ENCODE data around the gene KCTD7.
"Not testable (repeated sequence)": the region's sequence is repeated elsewhere in the genome, so short reads cannot be mapped to it uniquely, and the experiment has no call there.

The KCTD7 gene

DNA sequence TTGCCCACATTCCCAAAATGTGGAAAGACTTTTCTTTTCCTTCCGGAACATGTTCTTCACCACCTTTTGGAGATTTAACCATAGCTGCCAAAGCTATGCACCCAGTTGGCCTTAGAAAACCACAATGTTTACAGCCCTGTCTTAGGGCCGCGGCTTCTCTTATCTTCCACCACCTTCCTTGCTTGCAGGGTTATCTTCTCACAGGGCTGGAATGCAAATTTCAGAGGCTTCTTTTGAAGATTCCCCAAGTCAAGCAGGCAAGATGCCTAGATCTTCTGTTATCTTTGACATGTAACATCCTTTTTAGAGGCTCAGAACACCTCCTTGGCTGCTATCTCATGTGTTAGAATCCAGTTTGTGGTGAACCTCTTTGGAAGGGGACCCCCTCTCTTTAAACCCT lies 11.1 kb downstream of the KCTD7 start:
- WGBS (ENCODE audit: insufficient coverage) = 100% methylated on average over 2 of the region's 3 CpGs
- H3K4me1 ChIP-seq (ENCODE audit: control extremely low read depth in 1 of 4, control insufficient read depth in 4 of 4, insufficient read depth in 4 of 4, low read length in 3 of 4) = peaks cover 0 to 3% (median 0%) of the 10 kb centered on the region in 4 experiments
- H3K4me3 ChIP-seq (ENCODE audit: control insufficient read depth in 1 of 7, extremely low read depth in 1 of 7, insufficient read depth in 4 of 7, low read depth in 2 of 7, low read length in 6 of 7) = no peak overlapping the region
- ChIA-PET POLR2A (no interaction called here), CTCF (no interaction called here)
- peaks cover 0 to 51% (median 2%) of the 10 kb centered on the region in 5 experiments for H3K27me3 ChIP-seq (replicated peaks in 2 of 5; ENCODE audit: control insufficient read depth in 4 of 5, insufficient read depth in 5 of 5, low read length in 4 of 5)
- no peak overlapping the region for H3K27ac ChIP-seq (ENCODE audit: insufficient read depth in 1 of 2, low read depth in 1 of 2, low read length in 2 of 2, poor library complexity in 1 of 2, severe bottlenecking in 2 of 2)
- H3K9me3 ChIP-seq (ENCODE audit: control extremely low read depth in 1 of 5, control insufficient read depth in 4 of 5, insufficient read depth in 2 of 5, low read depth in 1 of 5, low read length in 4 of 5) = no peaks in the 10 kb centered on the region
- H3K36me3 ChIP-seq (ENCODE audit: control insufficient read depth in 4 of 4, insufficient read depth in 4 of 4, low read length in 3 of 4) = peaks cover 2 to 11% (median 6%) of the 10 kb centered on the region in 4 experiments
- peak; percentile 29 to 76 (median 55) for DNase-seq

DNA sequence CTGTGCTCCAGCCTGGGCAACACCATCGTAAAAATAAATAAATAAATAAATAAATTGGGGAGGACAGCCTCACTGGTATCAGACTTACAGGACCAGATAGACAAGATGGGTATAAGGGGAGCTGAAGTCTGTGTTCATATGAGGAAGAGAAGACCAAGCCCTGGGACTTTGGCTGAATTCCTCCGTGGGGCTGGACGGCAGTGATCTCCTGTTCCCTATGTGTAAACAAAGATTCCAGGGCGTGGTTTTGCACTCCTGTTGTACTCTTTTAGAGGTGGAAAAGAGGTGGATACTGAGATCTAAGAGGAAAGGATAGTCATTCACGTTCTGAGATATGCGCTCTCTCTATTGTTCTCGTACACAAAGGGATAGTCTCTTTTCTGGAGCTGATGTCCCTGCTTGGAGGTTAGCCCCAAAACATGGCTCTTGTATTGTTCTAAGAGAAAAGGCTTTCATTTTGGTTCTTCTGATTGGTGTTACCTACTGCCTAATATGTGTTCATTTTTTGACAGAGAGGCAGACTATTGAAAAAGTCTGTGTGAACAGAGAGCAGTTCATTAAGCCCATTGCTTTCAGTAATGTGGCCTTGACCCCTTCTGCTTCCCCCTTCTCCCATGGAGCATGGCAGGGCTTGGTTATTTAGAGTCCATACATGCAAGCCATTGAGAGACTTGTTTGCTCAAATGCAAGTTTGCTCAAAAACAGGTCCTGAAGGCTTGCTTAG lies 12.3 kb downstream of the KCTD7 start:
- H3K36me3 ChIP-seq (ENCODE audit: control insufficient read depth in 4 of 4, insufficient read depth in 4 of 4, low read length in 3 of 4) = peaks cover 2 to 11% (median 6%) of the 10 kb centered on the region in 4 experiments
- DNase-seq = no peak
- POLR2A ChIA-PET = no interaction called here
- WGBS (ENCODE audit: insufficient coverage) = 94% methylated on average over 4 of the region's 7 CpGs
- no peaks in the 10 kb centered on the region for H3K9me3 ChIP-seq (ENCODE audit: control extremely low read depth in 1 of 5, control insufficient read depth in 4 of 5, insufficient read depth in 2 of 5, low read depth in 1 of 5, low read length in 4 of 5)
- H3K27ac ChIP-seq (ENCODE audit: insufficient read depth in 1 of 2, low read depth in 1 of 2, low read length in 2 of 2, poor library complexity in 1 of 2, severe bottlenecking in 2 of 2) = no peak overlapping the region
- H3K27me3 ChIP-seq (replicated peaks in 2 of 5; ENCODE audit: control insufficient read depth in 4 of 5, insufficient read depth in 5 of 5, low read length in 4 of 5) = peaks cover 0 to 50% (median 2%) of the 10 kb centered on the region in 5 experiments
- CTCF ChIA-PET = interaction anchor here (1.6 kb wide), 1 partner anchor 10 kb away, joined by 4 read pairs; no protein-coding TSS in a partner anchor
- no peak overlapping the region for H3K4me3 ChIP-seq (ENCODE audit: control insufficient read depth in 1 of 7, extremely low read depth in 1 of 7, insufficient read depth in 4 of 7, low read depth in 2 of 7, low read length in 6 of 7)
- peaks cover 0 to 3% (median 0%) of the 10 kb centered on the region in 4 experiments for H3K4me1 ChIP-seq (ENCODE audit: control extremely low read depth in 1 of 4, control insufficient read depth in 4 of 4, insufficient read depth in 4 of 4, low read length in 3 of 4)

DNA sequence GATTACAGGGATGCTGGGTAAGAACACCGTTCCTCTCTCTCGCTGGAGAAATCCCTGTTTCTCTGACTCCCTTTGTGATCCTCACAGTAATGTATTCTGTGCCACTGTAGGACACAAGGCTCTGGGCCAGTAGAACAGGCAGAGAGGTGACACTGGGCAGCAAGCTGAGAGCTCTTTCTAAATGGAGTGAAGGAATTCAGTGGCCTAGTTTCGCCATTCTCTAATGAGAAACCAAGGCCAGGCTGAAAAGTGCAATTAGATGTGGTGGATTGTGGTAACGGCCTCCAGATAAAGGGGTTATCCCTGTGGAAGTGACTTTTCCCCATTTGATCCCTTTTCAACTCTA lies 12.8 kb downstream of the KCTD7 start:
- no peak overlapping the region for H3K27ac ChIP-seq (ENCODE audit: insufficient read depth in 1 of 2, low read depth in 1 of 2, low read length in 2 of 2, poor library complexity in 1 of 2, severe bottlenecking in 2 of 2)
- POLR2A ChIA-PET = no interaction called here

DNA sequence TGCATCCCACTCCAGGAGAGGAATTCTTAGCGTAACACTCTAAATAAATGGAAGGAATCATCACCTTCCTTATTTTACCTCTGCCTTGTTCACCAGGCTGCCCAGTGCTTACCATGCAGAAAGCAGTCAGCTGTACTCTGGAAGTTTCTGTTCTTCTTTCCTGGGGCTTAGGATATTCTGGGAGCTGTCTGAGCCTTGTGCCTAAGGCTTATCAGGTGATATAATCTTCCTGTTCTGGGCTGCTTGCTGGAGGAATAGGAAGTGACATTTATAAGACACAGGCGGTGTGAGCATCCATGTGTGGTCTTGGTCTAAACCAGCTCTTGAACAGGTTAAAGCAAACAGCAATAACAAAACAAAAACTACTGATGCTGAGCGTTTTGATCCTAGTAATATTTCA lies 13.5 kb downstream of the KCTD7 start:
- ChIA-PET CTCF (interaction anchor here (1.0 to 1.6 kb wide), 3 partner anchors 9 to 85 kb away, joined by 4 to 5 read pairs (median 5); no protein-coding TSS in a partner anchor), POLR2A (no interaction called here)
- Histone ChIP-seq H3K4me3 (ENCODE audit: control insufficient read depth in 1 of 7, extremely low read depth in 1 of 7, insufficient read depth in 4 of 7, low read depth in 2 of 7, low read length in 6 of 7) (no peak overlapping the region), H3K9me3 (ENCODE audit: control extremely low read depth in 1 of 5, control insufficient read depth in 4 of 5, insufficient read depth in 2 of 5, low read depth in 1 of 5, low read length in 4 of 5) (no peaks in the 10 kb centered on the region), H3K27me3 (replicated peaks in 2 of 5; ENCODE audit: control insufficient read depth in 4 of 5, insufficient read depth in 5 of 5, low read length in 4 of 5) (peaks cover 0 to 55% (median 2%) of the 10 kb centered on the region in 5 experiments), H3K4me1 (ENCODE audit: control extremely low read depth in 1 of 4, control insufficient read depth in 4 of 4, insufficient read depth in 4 of 4, low read length in 3 of 4) (peaks cover 0 to 3% (median 0%) of the 10 kb centered on the region in 4 experiments), H3K27ac (ENCODE audit: insufficient read depth in 1 of 2, low read depth in 1 of 2, low read length in 2 of 2, poor library complexity in 1 of 2, severe bottlenecking in 2 of 2) (no peak overlapping the region), H3K36me3 (ENCODE audit: control insufficient read depth in 4 of 4, insufficient read depth in 4 of 4, low read length in 3 of 4) (peaks cover 2 to 11% (median 6%) of the 10 kb centered on the region in 4 experiments)
- WGBS (ENCODE audit: insufficient coverage) = 100% methylated on average over 1 of the region's 3 CpGs
- DNase-seq = no peak

More for the DNA sequence above, 12.8 kb downstream of the KCTD7 start:
- CTCF ChIA-PET = interaction anchor here (1.0 to 1.6 kb wide), 2 partner anchors 9 to 84 kb away, joined by 4 to 5 read pairs; no protein-coding TSS in a partner anchor
- no peak for DNase-seq
- WGBS (ENCODE audit: insufficient coverage) = 100% methylated on average over 3 of the region's 4 CpGs
- peaks cover 0 to 50% (median 2%) of the 10 kb centered on the region in 5 experiments for H3K27me3 ChIP-seq (replicated peaks in 2 of 5; ENCODE audit: control insufficient read depth in 4 of 5, insufficient read depth in 5 of 5, low read length in 4 of 5)
- no peak overlapping the region for H3K4me3 ChIP-seq (ENCODE audit: control insufficient read depth in 1 of 7, extremely low read depth in 1 of 7, insufficient read depth in 4 of 7, low read depth in 2 of 7, low read length in 6 of 7)
- H3K9me3 ChIP-seq (ENCODE audit: control extremely low read depth in 1 of 5, control insufficient read depth in 4 of 5, insufficient read depth in 2 of 5, low read depth in 1 of 5, low read length in 4 of 5) = no peaks in the 10 kb centered on the region
- peaks cover 0 to 3% (median 0%) of the 10 kb centered on the region in 4 experiments for H3K4me1 ChIP-seq (ENCODE audit: control extremely low read depth in 1 of 4, control insufficient read depth in 4 of 4, insufficient read depth in 4 of 4, low read length in 3 of 4)
- H3K36me3 ChIP-seq (ENCODE audit: control insufficient read depth in 4 of 4, insufficient read depth in 4 of 4, low read length in 3 of 4) = peaks cover 2 to 11% (median 6%) of the 10 kb centered on the region in 4 experiments

DNA sequence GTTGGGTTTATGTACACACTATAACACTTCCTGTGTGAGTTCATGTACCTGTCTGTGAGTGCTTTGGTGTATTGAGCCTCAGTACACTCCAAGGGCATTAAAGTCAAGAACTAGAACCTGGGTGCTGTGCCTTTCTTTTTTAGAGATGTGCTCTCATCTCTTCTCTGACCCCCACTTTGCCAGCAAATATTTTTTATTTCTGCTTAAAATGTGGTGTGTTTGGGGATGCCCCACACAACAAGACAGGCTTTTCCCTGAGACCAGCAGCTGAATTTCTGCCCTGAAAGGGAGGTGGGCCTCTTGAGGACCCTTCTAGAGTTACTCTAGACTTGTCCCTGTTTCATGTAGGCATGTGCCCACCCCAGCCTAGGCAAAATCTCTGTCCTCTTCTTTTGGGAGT lies 14.3 kb downstream of the KCTD7 start:
- H3K27me3 ChIP-seq (replicated peaks in 2 of 5; ENCODE audit: control insufficient read depth in 4 of 5, insufficient read depth in 5 of 5, low read length in 4 of 5) = peaks cover 0 to 61% (median 2%) of the 10 kb centered on the region in 5 experiments
- H3K27ac ChIP-seq (ENCODE audit: insufficient read depth in 1 of 2, low read depth in 1 of 2, low read length in 2 of 2, poor library complexity in 1 of 2, severe bottlenecking in 2 of 2) = no peak overlapping the region
- ChIA-PET CTCF (interaction anchor here (0.5 to 1.9 kb wide), 3 partner anchors 10 to 285 kb away, joined by 3 to 14 read pairs (median 5); no protein-coding TSS in a partner anchor), POLR2A (no interaction called here)
- H3K4me3 ChIP-seq (ENCODE audit: control insufficient read depth in 1 of 7, extremely low read depth in 1 of 7, insufficient read depth in 4 of 7, low read depth in 2 of 7, low read length in 6 of 7) = no peak overlapping the region
- H3K9me3 ChIP-seq (ENCODE audit: control extremely low read depth in 1 of 5, control insufficient read depth in 4 of 5, insufficient read depth in 2 of 5, low read depth in 1 of 5, low read length in 4 of 5) = no peaks in the 10 kb centered on the region
- DNase-seq = no peak
- peaks cover 2 to 11% (median 6%) of the 10 kb centered on the region in 4 experiments for H3K36me3 ChIP-seq (ENCODE audit: control insufficient read depth in 4 of 4, insufficient read depth in 4 of 4, low read length in 3 of 4)
- H3K4me1 ChIP-seq (ENCODE audit: control extremely low read depth in 1 of 4, control insufficient read depth in 4 of 4, insufficient read depth in 4 of 4, low read length in 3 of 4) = peaks cover 0 to 3% (median 0%) of the 10 kb centered on the region in 4 experiments

DNA sequence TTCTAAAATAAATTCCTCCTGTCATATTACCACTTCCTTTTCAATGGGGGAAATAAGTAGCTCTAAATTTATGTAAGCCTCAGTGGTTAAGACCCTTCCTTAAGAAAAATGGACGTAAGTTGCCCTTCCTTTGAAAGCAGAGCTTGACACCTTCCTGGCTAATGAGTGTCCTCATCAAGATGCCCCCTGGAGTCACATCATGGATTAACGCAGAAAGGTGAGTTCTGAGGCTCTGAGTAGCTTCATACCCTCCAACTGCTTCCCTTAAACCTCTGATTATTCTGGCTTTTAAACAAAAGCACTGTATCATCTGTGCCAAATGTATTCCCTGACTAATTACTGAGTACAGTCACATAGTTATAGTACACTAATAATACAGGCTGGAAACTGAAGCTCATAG lies 14.7 kb downstream of the KCTD7 start:
- 90% methylated on average over 2 of the region's 2 CpGs for WGBS (ENCODE audit: insufficient coverage)
- Histone ChIP-seq H3K4me1 (ENCODE audit: control extremely low read depth in 1 of 4, control insufficient read depth in 4 of 4, insufficient read depth in 4 of 4, low read length in 3 of 4) (peaks cover 0 to 3% (median 0%) of the 10 kb centered on the region in 4 experiments), H3K4me3 (ENCODE audit: control insufficient read depth in 1 of 7, extremely low read depth in 1 of 7, insufficient read depth in 4 of 7, low read depth in 2 of 7, low read length in 6 of 7) (no peak overlapping the region), H3K27me3 (replicated peaks in 2 of 5; ENCODE audit: control insufficient read depth in 4 of 5, insufficient read depth in 5 of 5, low read length in 4 of 5) (peaks cover 0 to 61% (median 0%) of the 10 kb centered on the region in 5 experiments), H3K27ac (ENCODE audit: insufficient read depth in 1 of 2, low read depth in 1 of 2, low read length in 2 of 2, poor library complexity in 1 of 2, severe bottlenecking in 2 of 2) (no peak overlapping the region), H3K9me3 (ENCODE audit: control extremely low read depth in 1 of 5, control insufficient read depth in 4 of 5, insufficient read depth in 2 of 5, low read depth in 1 of 5, low read length in 4 of 5) (no peaks in the 10 kb centered on the region), H3K36me3 (ENCODE audit: control insufficient read depth in 4 of 4, insufficient read depth in 4 of 4, low read length in 3 of 4) (peaks cover 2 to 11% (median 5%) of the 10 kb centered on the region in 4 experiments)
- CTCF ChIA-PET = interaction anchor here (0.5 to 1.9 kb wide), 3 partner anchors 11 to 286 kb away, joined by 3 to 14 read pairs (median 5); no protein-coding TSS in a partner anchor
- POLR2A ChIA-PET = no interaction called here
- DNase-seq = no peak

DNA sequence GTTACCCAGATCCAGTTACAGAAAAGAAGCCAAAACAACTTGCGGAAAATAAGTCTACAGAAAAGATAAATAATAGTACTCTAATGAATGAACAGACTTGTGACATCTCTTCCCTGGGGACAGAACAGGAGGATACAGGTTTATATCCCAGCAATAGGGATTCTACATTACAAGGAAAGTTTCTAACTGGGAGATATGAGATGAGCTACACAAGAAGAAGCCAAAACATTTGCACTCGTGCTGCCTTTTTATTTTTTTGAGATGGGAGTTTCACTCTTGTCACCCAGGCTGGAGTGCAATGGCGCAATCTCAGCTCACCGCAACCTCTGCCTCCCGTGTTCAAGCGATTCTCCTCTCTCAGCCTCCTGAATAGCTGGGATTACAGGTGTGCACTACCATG lies 22.3 kb downstream of the KCTD7 start:
- CTCF ChIA-PET = interaction anchor here (1.4 kb wide), 1 partner anchor 9 kb away, joined by 4 read pairs; no protein-coding TSS in a partner anchor
- Histone ChIP-seq H3K4me1 (ENCODE audit: control extremely low read depth in 1 of 4, control insufficient read depth in 4 of 4, insufficient read depth in 4 of 4, low read length in 3 of 4) (peaks cover 0 to 16% (median 7%) of the 10 kb centered on the region in 4 experiments), H3K27me3 (replicated peaks in 2 of 5; ENCODE audit: control insufficient read depth in 4 of 5, insufficient read depth in 5 of 5, low read length in 4 of 5) (peaks cover 0 to 20% (median 0%) of the 10 kb centered on the region in 5 experiments)
- POLR2A ChIA-PET; H3K4me3 ChIP-seq (ENCODE audit: control insufficient read depth in 1 of 7, extremely low read depth in 1 of 7, insufficient read depth in 4 of 7, low read depth in 2 of 7, low read length in 6 of 7); DNase-seq; H3K36me3 ChIP-seq (ENCODE audit: control insufficient read depth in 4 of 4, insufficient read depth in 4 of 4, low read length in 3 of 4); H3K27ac ChIP-seq (ENCODE audit: insufficient read depth in 1 of 2, low read depth in 1 of 2, low read length in 2 of 2, poor library complexity in 1 of 2, severe bottlenecking in 2 of 2); H3K9me3 ChIP-seq (ENCODE audit: control extremely low read depth in 1 of 5, control insufficient read depth in 4 of 5, insufficient read depth in 2 of 5, low read depth in 1 of 5, low read length in 4 of 5): not testable (repeated sequence)
- 97% methylated on average over 5 of the region's 6 CpGs for WGBS (ENCODE audit: insufficient coverage)
